GM18861 (cell line): ENCODE results near the gene COX4I1.

Experiments used
- ATAC-seq: cut with Tn5 transposase; IDR thresholded peaks from one replicate; pipeline ENCODE4 v1.9.1; 2021; ENCODE audit not compliant: unreplicated experiment

COX4I1 gene

DNA sequence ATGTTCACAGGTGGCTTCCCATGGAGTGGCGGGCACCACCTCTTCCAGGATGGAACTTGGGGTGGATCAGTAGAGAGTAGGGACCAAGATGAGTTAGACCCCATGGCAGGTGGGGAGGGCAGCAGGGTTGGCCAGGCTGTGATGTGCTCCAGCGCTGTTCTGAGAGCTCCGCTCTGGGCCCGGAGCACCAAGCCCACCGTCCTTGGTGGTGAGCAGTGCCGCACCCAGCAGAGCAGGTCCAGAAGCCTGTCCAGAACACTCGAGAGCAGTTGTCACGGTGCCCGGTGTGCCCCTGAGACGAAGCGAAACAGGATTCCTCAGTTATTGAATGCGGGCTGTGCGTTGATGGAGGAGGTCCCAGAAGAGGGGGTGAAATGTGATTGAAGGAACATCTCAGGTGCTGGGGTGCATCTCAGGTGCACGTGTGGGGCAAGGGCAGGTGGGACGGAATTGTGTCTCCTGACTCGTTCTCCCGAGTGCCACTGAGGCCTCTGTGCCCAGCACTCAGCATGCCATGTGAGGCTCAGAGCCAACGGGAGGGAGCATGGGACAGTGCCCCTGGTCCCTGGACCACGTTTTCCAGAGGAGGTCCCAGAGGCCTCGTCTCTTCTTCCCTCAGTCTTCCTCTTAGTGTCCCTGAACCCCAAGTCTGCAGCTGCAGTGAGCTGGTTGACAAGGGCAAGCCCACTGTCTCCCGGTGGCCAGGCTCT is 39.5 kb downstream of the COX4I1 start:
- ATAC-seq, result no peak

DNA sequence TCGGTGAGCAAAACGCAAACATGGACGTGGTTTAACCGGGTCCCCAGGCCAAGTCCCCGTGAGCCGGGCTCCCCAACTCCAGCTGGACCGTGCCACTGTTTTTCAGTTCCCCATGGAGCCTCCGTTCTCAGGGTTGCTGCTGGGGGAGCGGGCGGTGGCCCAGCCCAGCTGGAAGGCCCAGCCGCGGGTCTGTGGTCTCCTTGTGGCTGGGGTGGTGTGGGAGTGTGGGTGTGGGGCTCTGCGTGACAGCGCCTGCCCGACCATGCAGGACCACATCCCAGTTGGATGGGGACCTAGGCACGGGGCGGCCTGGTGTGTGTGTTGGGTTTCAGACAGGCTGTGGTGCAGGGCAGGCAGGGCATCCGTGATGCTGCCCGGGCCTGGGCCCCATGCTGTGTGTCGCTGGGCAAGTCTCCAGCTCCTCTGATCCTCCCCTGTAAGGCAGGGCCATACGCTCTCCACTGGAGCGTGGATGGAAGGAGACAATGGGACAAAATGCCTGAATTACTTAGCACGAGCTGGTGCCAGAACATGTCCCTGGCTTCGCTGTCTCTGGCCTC is 40.3 kb downstream of the COX4I1 start:
- ATAC-seq, result no peak

DNA sequence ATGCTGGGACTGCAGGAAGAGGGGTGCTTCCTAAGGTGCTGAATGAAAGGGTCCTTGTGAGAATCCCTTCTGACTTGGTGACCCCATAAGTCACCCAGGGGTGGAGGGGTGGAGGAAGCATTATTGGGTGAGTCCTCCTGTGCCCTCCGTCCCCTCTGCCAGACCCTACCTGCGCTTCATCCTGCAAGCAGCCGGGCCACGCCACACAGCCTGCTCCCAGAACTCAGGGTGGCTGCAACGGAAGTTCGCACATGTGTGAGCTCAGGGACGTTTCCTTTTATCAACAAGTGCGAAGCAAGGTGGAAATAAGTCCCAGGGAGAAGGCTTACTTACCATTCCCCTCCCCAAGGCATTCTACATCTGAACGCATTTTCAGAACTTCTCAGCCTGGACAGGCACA is 40.9 kb downstream of the COX4I1 start:
- ATAC-seq, result no peak

DNA sequence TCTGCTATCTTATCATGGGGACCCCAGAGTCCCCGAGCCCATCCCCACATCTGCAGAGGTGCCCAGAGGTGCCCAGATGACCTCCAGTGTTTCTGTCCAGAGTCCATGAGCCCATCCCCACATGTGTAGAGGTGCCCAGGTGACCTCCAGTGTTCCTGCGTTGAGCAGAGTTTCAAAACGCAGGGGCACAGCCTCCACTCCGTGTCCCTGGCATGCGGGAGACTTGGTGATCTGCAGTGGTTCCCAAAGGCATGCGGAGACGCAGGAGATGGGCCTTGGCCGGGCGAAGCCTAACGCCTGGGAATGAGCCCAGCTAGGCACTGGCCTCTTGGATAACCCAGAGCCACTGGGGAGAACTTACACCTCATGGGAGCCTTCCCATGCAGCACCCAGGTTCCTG is 41.3 kb downstream of the COX4I1 start:
- no peak for ATAC-seq

DNA sequence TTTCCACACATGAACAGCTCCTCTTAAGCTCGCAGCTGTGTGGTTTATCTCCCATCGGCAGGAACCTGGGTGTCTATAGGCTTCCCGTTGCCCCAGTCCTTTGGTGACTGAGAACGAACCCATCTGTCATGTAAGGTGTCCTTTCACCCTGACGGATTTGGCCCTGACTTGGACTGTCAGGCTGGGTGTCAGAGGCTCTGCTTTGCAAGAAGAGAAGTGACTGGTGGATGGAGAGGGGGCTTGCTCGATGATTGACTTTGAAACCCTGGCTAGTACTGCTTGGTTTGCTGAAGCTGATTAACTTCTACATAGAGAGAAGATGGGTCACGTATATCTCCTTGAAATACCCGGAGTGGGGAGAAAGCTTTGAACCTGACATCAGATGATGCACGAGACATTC is 42.9 kb downstream of the COX4I1 start:
- ATAC-seq, result no peak

DNA sequence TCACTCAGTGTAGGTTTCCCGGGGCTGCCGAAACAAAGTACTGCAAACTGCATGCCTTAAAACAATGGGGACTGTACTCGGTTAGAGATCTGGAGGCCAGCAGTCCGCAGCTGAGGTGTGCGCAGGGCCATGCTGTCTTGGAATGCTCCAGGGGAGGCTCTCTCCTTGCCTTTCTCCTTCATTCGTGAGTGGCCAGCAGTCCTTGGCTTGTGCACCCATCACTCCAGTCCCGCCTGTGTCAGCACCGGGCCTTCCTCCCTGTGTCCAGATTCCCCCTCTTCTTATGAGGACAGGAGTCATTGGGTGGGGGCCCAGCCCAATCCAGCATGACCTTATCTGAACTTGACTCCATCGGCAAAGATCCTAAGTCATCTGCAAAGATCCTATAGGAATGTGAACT is 43.4 kb downstream of the COX4I1 start:
- ATAC-seq, result no peak

DNA sequence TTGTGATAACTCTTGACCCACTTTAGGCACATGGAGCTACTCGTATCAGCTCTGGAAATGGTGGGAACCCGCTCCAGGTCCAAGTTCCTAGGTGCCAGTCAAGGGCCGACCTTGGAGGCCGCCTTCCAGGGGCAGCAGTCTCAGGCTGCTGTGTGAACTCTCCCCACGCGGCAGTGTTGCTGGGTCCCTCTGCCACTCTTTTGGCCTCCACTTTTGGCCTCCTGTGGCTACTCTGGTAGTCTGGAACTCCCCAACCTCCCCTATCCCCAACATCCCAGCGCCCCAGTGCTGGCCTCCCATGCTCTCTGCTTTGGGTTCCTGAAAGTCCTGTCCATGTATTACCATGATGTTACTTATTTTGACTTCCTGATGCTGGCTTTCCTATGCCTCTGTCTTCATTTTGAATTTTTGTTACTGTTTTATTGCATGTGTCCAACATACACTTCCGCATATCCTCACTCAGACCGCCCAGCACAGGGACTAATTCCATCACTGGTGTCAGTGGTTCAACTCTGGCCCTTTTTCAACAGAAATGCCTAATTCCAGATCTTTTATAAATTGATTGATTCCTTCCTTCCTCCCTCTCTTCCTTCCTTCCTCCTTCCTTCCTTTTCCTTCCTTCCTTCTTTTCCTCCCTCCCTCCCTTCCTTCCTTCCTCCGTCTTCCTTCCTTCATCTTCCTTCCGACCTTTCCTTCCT is 44.1 kb downstream of the COX4I1 start:
- ATAC-seq, result no peak

DNA sequence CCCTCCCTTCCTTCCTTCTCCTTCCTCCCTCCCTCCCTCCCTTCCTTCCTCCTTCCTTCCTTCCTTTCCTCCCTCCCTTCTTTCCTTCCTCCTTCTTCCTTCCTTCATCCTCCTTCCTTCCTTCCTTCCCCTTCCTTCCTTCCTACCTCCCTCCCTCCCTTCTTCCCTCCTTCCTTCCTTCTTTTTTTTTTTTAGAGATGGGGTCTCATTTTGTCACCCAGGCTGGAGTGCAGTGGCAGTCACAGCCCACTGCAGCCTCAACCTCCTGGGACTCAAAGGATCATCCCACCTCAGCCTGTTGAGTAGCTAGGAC is 44.6 kb downstream of the COX4I1 start:
- no peak for ATAC-seq

DNA sequence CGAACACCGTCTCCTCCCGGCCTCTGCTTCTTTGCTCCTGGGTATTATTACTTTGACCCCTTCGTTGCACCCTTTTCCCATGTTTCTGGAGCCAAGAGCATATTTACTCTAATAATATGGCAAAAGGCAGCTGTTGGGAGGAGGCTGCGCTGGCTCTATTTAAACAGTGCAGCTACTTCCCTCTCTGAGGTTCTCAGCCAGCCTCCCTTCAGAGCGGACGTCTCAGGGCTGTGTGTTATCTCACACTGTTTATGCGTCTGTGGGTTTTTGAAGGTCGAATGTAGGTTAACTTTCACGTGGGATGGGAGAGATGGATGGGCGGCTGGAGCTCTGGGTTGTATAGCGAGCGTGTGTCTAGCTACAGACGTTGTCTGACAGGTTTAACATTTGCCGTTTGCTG is 45.3 kb downstream of the COX4I1 start:
- ATAC-seq, result no peak

DNA sequence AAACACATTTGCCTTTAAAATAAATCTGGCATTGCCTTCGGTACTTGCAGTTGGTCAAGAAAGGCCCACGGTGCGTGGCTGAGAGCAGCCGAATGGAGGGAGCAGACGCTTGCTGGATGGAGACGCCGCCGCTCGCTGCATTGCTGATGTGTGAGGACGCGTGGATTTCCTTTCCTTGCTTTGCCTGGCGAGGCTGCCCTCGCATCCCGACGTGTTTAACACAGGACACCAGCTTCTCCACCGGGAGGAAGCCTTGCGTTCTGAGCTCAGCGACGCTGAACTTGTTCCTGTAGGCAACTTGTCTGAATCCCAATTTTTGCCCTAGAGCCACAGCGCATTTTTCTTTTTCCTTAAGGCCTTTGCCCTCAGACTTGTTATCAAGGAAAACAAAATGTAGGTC is 45.8 kb downstream of the COX4I1 start:
- ATAC-seq, result no peak

DNA sequence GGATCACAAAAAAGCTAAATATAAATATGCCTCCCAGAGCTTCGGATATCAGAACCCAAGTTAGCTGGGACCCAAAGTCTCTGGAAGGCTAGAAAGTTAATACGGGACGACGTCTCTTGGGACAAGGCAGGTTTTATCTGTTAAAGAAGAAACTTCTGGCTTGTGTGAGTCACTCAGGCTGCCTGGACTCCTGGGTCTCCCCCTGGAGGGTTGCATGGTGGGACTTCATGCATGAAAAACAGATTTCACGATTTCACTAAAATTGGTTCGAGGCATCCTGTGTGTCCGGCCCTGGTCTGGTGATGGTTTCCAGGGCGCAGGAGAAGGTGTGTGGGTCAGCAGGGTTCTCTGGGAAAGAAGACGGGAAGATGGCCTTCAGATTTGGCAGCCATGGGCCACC is 47.0 kb downstream of the COX4I1 start:
- ATAC-seq, result no peak

DNA sequence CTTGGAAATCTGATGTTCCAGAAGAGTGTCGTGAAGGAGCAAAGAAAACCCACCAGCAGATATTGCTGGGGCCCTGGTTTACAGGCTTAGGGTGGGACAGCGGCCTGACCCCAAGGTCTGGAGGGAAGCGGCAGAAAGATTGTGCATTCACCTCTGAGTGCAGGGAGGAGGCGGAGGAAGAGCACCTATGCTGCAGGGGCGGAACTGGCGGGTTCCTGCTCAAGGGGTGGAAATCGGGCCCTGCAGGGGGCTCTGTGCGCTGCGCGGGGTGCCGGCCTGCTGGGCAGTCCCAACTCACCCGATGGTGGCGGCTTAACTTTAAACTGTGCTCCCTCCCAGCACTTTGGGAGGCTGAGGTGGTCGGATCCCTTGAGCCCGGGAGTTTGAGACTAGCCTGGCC is 47.5 kb downstream of the COX4I1 start:
- ATAC-seq, result no peak

DNA sequence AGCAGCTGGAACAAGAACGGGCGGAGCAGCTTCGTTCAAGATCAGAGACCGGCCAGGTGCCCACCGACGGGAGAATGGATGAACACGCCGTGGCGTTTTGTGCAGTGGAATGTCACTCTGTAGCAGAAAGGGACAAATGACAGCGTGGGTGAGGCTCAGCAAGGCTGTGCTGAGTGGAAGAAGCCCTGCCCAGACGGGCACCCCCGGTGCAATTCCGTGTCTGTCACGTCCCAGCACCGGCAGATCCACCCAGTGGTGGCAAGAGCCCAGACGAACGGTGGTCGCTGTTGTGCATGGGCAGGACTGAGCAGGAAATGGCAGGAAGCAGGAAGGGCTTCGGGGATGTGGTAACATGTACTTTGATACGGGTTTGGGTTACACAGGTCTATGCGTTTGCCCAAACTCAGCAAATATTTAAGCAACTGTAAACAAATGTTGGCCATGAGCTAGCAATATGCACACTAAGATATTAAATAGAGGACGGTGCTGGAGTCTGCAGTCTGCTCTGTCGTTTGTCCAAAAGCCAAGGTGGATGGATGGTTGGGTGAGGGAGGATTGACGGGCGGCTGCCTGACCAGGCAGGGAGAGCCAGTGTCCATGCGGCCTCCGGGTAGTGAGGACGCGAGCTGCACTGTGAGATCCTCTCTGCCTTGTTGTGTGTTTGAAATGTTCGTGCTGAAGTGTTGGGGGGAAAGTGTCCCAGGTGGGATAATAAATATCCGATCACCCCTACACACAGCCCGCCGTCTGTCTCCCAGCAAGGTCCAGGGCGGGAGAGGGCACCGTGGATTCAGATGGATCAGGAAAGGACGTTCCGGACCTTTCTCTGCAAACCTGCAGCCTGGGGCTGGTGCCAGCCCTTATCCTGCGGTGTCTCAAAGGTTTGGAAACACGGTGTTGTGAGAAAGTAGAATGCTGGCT is 48.4 kb downstream of the COX4I1 start:
- no peak for ATAC-seq

DNA sequence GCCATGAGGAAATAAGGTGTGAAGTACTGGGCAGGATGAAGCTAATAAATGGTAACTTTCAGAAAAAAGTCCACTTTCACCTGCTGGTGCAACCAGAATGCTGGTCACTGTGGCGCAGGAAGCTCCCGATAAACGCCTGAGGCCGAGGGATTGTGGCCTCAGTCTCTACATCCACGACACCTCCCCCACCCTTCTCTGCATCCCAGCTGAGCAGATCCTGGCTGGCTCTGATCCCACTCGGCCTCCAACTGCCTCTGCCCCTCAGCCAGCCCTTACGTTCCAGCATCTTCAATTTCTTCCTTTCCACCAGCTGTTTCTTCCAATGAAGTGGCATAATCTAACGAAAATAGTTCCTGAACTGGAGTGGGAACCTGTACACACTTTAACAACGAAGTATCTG is 49.5 kb downstream of the COX4I1 start:
- no peak for ATAC-seq

DNA sequence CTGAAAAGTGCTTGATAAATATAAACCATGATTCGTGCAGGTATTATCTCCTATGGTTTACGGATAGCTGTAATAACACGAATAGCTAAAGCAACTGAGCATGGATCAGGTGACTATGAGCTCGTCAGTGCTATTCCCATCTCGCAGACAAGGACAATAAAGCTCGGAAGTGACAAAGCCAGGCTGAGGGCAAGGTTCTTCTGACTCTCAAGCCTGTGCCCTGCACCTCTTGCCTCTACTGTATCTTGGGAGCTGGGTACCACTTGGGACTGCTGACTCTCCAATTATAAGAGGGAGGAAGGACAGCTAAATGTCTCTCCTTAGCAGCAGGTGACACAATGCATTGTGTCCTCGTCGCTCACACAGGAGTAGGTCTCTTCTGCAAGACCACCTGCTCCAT is 49.9 kb downstream of the COX4I1 start:
- ATAC-seq, result no peak

DNA sequence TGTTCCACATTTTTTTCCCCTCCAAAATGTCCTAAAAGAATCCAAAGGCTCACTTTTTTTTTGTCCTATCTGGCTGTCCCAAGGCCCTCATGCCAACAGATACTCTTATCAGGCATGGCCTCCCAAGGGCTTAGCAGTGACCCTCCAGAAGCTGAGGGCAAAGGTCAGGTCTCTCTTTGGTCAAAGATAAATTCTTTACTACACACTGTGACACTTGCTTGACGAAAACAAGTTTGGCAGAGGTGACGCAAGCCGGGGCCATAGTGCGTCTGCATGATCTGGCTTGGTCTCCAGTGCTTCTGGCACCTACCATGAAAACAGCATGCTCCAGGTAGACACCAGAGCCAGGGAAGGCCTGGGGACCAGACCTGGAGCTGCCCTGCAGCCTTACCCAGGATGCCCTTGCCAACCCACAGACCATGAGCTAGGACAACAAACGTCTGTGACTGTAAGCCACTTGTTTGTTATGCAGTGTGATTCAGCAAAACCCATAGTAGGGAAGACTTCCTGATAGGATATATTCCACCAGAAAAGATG is 50.9 kb downstream of the COX4I1 start:
- ATAC-seq, result no peak

DNA sequence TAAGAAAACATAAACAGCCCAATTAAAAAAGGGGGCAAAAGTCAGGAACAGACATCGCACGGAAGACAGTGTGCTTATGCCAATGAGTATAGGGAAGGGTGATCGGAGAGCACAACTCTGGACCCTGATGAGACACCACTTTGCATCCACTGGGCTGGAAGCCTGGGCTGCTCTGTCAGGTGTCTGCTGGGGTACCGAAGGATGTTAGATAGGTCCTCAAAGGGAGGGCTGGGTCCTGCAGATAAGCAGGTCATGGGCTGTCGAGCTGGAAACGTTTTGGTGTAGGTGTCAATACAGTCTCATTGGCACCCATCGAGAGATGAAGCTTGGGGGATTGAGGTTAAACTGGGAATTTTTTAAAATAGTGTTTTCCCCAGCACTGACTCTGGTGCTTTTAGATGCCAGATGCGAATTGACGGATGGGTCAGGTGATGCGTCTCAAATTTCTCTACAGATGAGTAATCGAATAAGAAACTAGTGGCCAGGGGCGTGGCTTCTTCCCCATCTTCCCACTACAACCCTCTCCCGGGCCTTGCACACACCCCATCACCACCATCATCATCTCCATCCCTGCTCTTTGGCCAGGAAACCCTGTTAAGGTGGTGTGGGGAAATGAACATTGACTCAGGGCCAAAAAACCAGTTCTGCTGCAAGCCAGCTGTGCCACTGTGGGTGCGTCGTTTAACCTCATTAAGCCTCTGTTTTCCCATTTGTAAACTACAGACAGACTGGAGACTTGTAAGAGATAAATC is 51.7 kb downstream of the COX4I1 start:
- no peak for ATAC-seq

DNA sequence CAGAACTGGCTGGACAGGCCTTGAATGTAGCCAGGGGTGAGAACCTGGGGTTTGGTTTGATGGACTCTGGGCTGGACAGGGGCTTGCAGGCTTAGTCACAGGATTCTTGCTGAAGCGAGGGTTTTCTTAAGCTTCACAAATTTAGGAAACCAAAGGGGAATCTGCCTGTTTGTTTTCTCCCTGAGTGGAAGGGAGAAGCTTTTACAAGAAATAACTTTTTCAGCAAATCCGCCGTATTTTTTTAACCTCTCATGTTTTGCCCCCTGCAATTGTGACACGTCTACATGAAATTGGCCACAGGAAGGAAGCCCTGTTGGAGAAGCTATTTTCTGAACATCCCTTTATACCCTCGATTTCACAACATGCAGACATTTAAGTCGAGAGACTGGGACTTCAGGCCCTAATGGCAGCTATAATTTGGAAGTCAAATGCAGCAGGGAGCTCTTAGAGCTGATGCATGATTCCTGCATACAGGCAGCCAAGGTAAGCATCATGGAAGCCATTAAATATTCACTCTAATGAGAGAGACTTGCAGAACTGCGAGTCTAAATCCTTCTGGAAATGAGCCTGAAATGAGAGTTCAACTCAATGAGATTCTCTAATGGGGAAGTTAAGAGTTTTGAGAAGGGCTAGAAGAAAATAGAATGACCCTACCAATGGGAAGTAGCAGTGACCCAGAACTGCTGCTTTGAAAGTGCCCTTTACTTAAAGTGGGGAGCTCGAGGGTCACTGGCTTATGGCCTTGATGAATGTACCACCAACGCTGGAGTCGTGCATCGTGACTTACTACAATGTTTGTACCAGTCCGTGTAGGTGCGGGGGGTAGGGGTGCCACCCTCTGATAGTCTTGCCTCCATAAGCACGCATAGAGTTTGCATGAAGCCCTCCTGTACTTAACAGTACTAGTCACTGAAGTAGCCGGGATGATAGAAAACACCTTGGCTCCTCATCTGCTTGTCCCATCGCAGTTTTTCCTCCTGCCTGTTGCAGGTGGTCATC is 54.4 kb downstream of the COX4I1 start:
- no peak for ATAC-seq

DNA sequence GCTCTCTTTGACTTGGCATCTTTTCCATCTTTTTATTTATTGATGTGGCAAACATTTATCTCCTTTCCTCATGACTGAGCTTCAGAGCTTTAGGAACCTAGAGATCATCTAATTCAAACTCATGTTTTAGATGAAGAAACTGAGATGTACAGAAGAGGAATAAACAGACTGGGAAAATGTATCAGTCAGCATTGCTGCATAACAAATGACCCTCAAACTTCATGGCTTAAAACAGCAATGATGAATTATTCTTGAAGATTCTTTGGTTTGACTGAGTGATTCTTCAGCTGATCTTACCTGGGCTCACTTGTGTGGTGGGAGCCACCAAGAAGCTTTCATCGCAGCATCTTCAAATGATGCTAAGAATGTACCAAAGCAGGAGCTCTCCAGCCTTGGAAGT is 55.4 kb downstream of the COX4I1 start:
- ATAC-seq, result no peak

DNA sequence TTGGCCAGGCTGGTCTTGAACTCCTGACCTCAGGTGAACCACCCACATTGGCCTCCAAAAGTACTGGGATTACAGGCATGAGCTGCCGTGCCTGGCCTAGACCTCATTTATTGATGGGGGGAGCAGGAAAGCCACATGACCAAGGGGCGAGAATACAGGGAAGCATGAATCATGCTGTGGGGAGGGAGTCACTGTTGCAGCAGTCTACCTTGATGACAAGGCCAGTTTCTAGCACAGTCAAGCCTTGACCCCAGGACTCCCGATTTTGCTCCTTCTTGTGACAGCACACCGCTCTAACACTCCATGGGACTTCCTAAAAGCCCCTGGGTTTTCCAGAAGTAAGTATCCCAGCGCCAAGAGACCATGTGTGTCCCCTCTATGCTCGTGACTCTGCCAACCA is 56.6 kb downstream of the COX4I1 start:
- ATAC-seq, result no peak
